ENCODE results near the gene NR4A3.

GRCh38 chr9:99809586-99810319, 11.9 kb upstream of the NR4A3 start:
- TF ChIP-seq CTCF (conservative IDR thresholded peaks at IDR 0.05; ENCODE audit: low read length) = no peak
- TF ChIP-seq EZH2phosphoT487 (IDR thresholded peaks at IDR 0.05; ENCODE audit: borderline replicate concordance) = no peak

Data from Loucy (cell line).